GM13977 (cell line): Measurements from ENCODE around the gene CRYBG3.

ENCODE experiments used
- DNase-seq: peaks from one replicate; pipeline ENCODE4 v3.0.0; 2012; ENCODE audit warnings: low spot score
- in situ Hi-C: fragments of 300-500 bp; cut with MboI; formaldehyde crosslinking; loops from one replicate; pipeline ENCODE4 v1.12.0; 2022; ENCODE audit warnings: low sequenced_read_pairs, low pct_unique_long_range_greater_than_20kb, mixed read lengths, inconsistent platforms; ENCODE audit not compliant: unreplicated experiment
- TF ChIP-seq, protein P1 (sequence below): IDR thresholded peaks from 2 replicates; pipeline ENCODE4 v1.5.1; 2012; ENCODE audit warnings: mild to moderate bottlenecking, control low read depth; ENCODE audit not compliant: insufficient read depth; ENCODE audit errors: extremely low read depth, missing control alignments

Gene CRYBG3

DNA sequence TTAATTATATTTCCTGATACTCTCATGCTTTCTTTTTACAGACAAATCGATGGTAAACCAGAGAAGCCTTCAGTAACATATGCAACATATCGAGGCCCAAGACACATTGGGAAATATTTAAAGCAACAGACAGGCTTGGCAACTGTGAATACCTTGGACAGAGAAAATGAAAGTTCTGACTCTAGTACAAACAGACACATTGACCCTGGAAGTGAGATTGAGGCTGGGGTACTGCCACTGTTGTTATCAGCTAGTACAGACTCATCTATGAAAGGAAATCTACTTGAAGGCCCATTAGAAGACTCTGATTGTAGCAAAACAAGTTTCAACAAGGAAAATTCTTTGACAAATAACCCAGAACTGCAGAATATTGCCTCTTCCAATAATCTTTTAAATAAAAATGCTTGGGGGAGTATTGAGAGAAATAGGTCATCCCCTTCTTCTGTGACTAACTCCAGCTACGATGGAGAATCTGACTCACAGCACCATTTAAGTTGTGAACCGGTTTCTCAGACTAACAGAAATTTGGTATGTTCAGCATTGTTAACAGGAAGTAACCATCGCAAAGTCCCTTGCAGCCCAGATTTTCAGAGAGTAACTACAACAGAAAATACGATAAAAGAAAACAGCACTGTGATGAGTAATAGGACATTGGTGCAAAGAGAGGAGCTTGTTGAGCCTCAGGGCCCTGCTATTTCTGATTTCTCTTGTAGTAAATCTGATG, 50.2 kb downstream of the CRYBG3 start:
- TF ChIP-seq, protein P1, sequence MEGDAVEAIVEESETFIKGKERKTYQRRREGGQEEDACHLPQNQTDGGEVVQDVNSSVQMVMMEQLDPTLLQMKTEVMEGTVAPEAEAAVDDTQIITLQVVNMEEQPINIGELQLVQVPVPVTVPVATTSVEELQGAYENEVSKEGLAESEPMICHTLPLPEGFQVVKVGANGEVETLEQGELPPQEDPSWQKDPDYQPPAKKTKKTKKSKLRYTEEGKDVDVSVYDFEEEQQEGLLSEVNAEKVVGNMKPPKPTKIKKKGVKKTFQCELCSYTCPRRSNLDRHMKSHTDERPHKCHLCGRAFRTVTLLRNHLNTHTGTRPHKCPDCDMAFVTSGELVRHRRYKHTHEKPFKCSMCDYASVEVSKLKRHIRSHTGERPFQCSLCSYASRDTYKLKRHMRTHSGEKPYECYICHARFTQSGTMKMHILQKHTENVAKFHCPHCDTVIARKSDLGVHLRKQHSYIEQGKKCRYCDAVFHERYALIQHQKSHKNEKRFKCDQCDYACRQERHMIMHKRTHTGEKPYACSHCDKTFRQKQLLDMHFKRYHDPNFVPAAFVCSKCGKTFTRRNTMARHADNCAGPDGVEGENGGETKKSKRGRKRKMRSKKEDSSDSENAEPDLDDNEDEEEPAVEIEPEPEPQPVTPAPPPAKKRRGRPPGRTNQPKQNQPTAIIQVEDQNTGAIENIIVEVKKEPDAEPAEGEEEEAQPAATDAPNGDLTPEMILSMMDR, result no peak
- in situ Hi-C loops, result no loop called here
- no peak for DNase-seq

DNA sequence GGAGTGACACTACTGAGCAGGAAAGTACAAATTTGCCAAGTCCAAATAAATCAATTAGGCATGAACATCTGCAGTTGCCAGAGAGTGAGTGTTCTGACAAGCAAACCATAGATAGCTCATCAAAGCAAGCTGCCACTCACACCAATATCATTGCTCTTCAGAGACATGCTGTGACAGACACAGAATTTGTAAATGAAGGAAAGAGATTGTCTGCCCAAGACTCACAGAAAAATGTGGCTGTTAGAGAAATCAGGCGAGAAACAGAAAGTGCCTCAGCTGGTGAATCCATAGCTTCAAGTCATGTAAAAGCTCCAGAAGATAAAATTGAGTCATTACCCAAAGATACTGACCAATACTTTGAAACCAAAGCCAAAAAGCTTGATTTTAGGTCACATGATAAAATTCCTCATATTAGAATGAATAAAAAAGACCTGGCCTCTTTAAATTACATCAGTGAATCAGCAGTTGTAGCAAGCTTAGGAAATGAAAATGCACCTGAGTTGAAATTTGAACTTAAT, 50.8 kb downstream of the CRYBG3 start:
- no peak for DNase-seq
- TF ChIP-seq, protein P1, result no peak
- in situ Hi-C loops, result no loop called here

GRCh38 chr3:97880267-97880666, 58.5 kb downstream of the CRYBG3 start:
- TF ChIP-seq, protein P1, result no peak
- no peak for DNase-seq
- in situ Hi-C loops, result no loop called here

GRCh38 chr3:97882975-97883598, 61.3 kb downstream of the CRYBG3 start:
- in situ Hi-C loops, result no loop called here
- no peak for DNase-seq
- TF ChIP-seq, protein P1, result no peak

DNA sequence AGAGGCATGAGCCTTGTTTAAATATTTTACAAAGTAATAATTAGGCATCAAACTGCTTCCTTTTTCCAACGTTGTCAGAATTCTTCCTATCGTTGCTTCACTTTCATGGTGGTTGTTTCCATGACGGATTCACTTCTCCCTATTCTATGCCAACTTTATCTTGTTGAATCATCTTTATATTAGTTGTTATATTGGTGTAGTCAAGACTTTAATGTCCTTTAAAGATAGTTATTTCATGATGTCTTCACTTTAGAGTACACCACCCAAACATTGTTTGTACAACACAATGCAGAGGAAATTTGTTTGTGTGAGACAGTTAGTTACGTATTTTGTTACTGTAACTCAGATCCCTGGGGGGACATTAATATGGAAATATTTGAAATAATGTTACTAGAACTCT, 61.9 kb downstream of the CRYBG3 start:
- no peak for DNase-seq
- TF ChIP-seq, protein P1, result no peak
- in situ Hi-C loops, result no loop called here

GRCh38 chr3:97884586-97885123, 62.8 kb downstream of the CRYBG3 start:
- TF ChIP-seq, protein P1, result no peak
- DNase-seq, result no peak
- in situ Hi-C loops, result no loop called here
